Measurements from ENCODE around the gene ALDH9A1.

DNA sequence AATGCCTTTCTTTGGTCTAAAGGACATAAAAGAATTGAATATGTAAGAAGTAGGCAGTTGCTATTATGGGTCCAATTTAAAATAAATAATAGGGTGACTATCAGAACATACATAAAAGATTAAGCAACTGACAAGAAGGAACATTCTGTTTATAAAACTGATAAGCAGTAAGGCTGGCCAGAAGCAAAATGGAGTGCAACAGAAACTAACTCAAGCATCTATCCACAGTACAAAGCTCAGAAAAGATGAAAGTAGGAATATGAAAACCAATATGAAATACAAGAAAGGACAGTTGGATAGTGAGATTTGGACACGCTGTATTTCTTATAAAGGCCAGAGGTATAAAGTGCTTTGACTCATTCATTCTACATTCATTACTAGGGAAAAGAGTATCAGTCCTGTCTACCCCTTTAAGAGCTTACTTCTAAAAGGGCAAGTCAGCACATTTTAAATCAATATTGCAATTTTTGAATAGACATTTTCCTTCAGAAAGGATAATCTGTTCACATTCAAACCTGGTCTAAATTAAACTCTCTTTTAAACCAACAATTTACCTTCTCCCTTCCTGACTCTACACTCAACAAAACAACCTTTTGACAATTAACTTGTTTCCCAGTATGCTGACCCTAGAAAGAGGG lies 14.4 kb downstream of the ALDH9A1 start:
- TF ChIP-seq ZNF70 (CRISPR knock-in tag; IDR thresholded peaks at IDR 0.05) = no peak
- TF ChIP-seq BACH2 (CRISPR knock-in tag; IDR thresholded peaks at IDR 0.05; ENCODE audit: borderline replicate concordance) = no peak
- TF ChIP-seq, protein P1, sequence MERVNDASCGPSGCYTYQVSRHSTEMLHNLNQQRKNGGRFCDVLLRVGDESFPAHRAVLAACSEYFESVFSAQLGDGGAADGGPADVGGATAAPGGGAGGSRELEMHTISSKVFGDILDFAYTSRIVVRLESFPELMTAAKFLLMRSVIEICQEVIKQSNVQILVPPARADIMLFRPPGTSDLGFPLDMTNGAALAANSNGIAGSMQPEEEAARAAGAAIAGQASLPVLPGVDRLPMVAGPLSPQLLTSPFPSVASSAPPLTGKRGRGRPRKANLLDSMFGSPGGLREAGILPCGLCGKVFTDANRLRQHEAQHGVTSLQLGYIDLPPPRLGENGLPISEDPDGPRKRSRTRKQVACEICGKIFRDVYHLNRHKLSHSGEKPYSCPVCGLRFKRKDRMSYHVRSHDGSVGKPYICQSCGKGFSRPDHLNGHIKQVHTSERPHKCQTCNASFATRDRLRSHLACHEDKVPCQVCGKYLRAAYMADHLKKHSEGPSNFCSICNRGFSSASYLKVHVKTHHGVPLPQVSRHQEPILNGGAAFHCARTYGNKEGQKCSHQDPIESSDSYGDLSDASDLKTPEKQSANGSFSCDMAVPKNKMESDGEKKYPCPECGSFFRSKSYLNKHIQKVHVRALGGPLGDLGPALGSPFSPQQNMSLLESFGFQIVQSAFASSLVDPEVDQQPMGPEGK (CRISPR knock-in tag; IDR thresholded peaks at IDR 0.05; ENCODE audit: borderline replicate concordance) = no peak
- no peak for TF ChIP-seq ESRRG (CRISPR knock-in tag; IDR thresholded peaks at IDR 0.05)
